Measurements from ENCODE around the gene ATP2A2. TPM values are rescaled to one million over a fixed set of nuclear protein-coding genes. Genes with fewer than 3 reads are reported as not detected.

The ATP2A2 gene
- total RNA-seq, 4 donors from 2014 or later: 116 to 238 (median 132) TPM

DNA sequence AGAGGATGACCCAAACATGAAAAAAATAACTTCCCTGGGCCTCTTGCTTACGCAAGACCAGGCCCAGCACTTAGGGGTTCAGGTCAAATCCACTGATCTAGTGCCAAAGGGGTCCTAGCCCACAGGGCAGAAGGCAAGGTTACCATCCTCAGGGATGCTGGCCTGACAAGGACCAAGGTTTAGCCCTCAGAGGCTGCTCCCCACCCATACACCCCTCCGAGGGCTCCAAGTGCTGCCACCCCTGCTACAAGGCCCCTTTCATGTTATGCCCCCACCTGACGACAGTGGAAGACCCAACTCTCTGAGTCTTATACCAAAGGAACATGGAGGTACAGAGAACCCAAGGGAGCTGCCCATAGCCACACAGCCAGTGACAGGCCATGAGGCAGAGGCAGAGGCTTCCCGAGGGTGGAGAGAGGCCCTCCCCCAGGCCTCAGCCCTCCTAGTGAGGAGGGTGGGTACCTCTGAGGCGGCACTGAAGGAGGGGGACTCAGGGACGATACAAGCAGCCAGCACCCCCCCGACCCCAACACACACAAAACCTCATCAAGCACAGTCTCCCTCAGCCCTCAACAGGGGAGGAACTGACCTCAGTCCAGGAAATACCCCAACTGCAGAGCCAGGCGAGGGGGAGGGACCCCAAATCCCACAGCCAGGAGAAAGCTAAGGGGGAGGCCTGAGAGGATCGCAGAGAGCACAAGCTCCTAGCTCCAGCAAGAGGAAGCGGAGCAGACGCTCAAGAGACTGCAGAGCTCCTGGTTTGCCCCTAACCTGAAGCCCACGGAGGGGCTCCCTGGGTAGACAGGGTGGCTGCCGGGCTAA lies 85.5 kb downstream of the ATP2A2 start:
- DNase-seq (ENCODE audit: low spot score) (no peak), ATAC-seq (ENCODE audit: low FRiP score) (no peak)
- TF ChIP-seq, protein P1, sequence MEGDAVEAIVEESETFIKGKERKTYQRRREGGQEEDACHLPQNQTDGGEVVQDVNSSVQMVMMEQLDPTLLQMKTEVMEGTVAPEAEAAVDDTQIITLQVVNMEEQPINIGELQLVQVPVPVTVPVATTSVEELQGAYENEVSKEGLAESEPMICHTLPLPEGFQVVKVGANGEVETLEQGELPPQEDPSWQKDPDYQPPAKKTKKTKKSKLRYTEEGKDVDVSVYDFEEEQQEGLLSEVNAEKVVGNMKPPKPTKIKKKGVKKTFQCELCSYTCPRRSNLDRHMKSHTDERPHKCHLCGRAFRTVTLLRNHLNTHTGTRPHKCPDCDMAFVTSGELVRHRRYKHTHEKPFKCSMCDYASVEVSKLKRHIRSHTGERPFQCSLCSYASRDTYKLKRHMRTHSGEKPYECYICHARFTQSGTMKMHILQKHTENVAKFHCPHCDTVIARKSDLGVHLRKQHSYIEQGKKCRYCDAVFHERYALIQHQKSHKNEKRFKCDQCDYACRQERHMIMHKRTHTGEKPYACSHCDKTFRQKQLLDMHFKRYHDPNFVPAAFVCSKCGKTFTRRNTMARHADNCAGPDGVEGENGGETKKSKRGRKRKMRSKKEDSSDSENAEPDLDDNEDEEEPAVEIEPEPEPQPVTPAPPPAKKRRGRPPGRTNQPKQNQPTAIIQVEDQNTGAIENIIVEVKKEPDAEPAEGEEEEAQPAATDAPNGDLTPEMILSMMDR (IDR thresholded peaks at IDR 0.05): no peak

DNA sequence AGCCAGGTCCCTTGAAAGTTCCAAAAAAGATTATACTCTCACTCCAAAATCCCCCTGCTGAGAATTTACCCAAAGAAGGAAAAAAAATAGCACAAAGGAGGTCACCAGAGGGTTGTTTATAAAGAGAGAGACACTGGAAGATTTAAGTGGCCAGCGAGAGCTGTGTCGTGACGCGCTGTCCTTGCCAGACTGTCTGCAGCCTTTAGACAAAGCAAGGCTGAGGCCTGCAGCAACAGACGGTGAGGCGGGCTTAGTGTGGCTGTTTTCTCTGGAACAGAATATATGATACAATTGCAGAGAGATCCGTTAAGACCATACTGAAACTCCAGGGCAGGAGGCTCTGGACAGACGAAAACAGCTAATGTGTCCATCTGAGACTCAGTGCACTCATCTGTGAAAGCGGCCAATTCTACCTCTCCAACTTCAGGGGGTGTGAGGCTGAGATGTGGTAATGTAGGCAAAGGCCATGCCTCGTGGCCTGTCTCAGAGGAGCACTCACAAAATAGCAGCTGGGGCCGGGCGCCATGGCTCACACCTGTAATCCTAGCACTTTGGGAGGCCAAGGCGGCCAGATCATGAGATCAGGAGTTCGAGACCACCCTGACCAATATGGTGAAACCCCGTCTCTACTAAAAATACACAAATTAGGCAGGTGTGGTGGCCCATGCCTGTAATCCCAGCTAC lies 86.3 kb downstream of the ATP2A2 start:
- ATAC-seq (ENCODE audit: low FRiP score) (no peak), DNase-seq (ENCODE audit: low spot score) (no peak)
- TF ChIP-seq, protein P1 (IDR thresholded peaks at IDR 0.05): no peak

DNA sequence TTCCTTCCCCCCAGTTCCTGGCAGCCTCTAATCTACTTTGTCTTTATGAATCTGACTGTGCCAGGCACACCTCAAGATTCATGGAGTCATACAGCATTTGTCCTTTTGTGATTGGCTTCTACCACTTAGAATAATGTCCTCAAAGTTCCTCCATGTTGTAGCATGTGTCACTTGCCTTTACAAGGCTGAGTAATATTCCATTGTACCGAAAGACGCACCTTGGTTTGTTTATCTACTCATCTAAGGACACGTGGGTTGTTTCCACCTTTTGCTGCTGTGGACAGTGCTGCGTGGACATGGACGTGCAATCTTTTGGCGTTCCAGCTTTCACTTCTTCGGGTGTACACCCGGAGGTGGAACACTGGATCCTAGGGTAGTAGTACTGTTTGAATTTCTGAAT lies 88.9 kb downstream of the ATP2A2 start:
- TF ChIP-seq, protein P1 (IDR thresholded peaks at IDR 0.05): no peak
- no peak for ATAC-seq (ENCODE audit: low FRiP score)

DNA sequence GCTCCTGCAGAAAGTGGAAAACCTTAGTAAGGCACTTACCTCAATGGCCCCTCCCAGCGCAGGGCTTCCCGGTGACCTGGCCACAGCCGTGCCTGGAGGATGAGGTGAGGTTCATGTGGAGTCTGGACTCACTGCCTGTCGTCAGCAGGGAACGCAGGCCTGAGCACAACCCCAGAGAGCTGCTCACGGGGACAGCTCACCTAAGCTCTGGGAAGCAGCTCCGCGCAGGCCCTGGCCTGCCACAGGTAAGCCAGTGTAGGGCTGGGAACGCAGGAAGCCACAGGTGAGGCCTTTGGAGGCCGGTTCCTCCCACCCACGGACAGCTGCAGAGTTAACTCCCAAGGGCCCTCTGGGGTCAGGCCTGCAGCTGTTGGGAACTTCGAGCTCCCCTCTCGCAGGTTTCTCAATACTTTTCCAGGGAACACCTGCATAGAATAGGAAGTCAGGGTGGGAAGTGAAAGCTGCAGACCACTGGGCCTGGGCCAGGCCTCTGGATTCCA lies 89.7 kb downstream of the ATP2A2 start:
- no peak for DNase-seq (ENCODE audit: low spot score)
- ATAC-seq (ENCODE audit: low FRiP score): no peak
- TF ChIP-seq, protein P1 (IDR thresholded peaks at IDR 0.05): no peak

More for the DNA sequence above, 88.9 kb downstream of the ATP2A2 start:
- DNase-seq (ENCODE audit: low spot score): no peak

DNA sequence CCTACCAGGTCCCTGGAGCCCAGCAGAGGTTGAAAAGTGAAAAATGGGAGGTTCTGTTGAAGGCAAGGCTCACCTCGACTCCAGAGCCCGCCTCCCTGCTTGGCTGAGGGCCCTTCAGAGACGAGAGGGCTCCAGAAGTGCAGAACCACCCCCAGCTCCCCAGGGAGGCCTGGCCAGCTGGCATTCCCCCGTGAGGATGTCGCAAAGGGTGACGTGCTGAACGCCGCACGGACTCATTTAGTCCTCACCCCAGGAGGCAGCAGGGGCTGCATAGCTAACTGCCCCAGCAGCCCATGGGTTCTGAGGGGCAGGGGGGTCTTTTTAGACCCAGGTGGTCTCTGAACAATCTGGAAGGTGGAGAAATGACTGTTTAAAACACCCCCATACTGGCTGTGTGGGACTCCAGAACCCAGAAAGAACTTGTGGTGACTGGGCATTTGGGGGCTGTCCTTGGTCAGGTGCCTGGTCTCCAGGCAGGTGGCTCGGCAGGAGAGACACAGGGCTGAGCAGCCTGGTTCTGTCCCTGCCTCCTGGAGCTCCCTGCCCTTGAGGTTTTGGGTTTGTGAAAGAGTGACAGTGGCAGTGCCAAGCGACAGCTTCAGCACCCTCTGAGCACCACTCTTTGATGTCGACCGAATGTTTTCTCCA lies 90.5 kb downstream of the ATP2A2 start:
- no peak for DNase-seq (ENCODE audit: low spot score)
- ATAC-seq (ENCODE audit: low FRiP score): no peak
- TF ChIP-seq, protein P1 (IDR thresholded peaks at IDR 0.05): no peak

DNA sequence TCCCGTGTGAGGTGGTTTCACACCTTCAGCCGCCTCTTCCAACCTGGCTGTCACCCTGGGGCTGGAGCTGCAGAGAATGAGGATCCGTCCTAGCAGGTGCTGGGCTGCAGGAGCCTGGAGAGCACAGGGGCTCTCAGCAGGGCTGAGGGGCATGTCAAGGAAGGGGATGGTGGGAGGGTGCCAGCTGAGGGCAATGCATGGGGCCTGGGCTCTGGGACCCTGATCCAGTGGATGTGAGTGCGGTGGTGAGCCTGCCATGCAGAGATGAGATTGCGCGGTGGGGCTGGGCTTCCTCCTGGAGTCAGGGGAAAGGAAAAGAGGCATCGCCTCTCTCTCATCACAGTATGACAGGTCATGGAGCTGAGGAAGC lies 91.0 kb downstream of the ATP2A2 start:
- ATAC-seq (ENCODE audit: low FRiP score) (no peak), DNase-seq (ENCODE audit: low spot score) (no peak)
- TF ChIP-seq, protein P1 (IDR thresholded peaks at IDR 0.05): no peak
